NT2/D1 (cell line): Measurements from ENCODE around the gene KLK2.

Source experiments
- DNase-seq: peaks from one replicate; pipeline ENCODE4 v3.0.0-alpha.2; 2011; ENCODE audit warnings: low read depth, low spot score
- H3K27me3 ChIP-seq: 2 replicates; pipeline ENCODE4 v1.6.0; 2011; ENCODE audit warnings: mild to moderate bottlenecking; ENCODE audit not compliant: insufficient read length, insufficient read depth
- H3K36me3 ChIP-seq: 2 replicates; pipeline ENCODE4 v1.6.1; 2011; ENCODE audit warnings: mild to moderate bottlenecking, low read length, mixed read lengths; ENCODE audit not compliant: insufficient read depth, insufficient read length
- H3K4me1 ChIP-seq: 2 replicates; pipeline ENCODE4 v1.5.1; 2011; ENCODE audit not compliant: insufficient read depth, insufficient read length
- H3K4me3 ChIP-seq: 2 replicates; pipeline ENCODE4 v1.5.1; 2011; ENCODE audit warnings: low read depth; ENCODE audit not compliant: insufficient read length
- H3K9ac ChIP-seq: 2 replicates; pipeline ENCODE4 v1.6.0; 2011; ENCODE audit warnings: low read depth; ENCODE audit not compliant: insufficient read length
- H3K9me3 ChIP-seq: 2 replicates; pipeline ENCODE4 v1.5.1; 2011; ENCODE audit warnings: mild to moderate bottlenecking, low read length; ENCODE audit not compliant: insufficient read depth
- SUZ12 ChIP-seq: IDR thresholded peaks from 2 replicates; pipeline ENCODE4 v1.6.1; 2011; ENCODE audit not compliant: insufficient read length, insufficient read depth; ENCODE audit errors: extremely low read depth
- YY1 ChIP-seq: IDR thresholded peaks from 2 replicates; pipeline ENCODE4 v1.6.1; 2011; ENCODE audit not compliant: insufficient read length, insufficient read depth
- ZNF274 ChIP-seq: IDR thresholded peaks from 2 replicates; pipeline ENCODE4 v1.6.1; 2011; ENCODE audit warnings: mild to moderate bottlenecking, low read depth, low read length

Gene KLK2

GRCh38 chr19:50908336-50908735 lies 35.1 kb downstream of the KLK2 start:
- Histone ChIP-seq H3K27me3 (peaks cover 6% of the 10 kb centered on the region), H3K4me1 (peaks cover 6% of the 10 kb centered on the region), H3K9ac (no peak overlapping the region), H3K9me3 (no peaks in the 10 kb centered on the region), H3K4me3 (no peak overlapping the region), H3K36me3 (no peaks in the 10 kb centered on the region)
- TF ChIP-seq ZNF274 = no peak
- TF ChIP-seq SUZ12 = no peak
- no peak for TF ChIP-seq YY1
- no peak for DNase-seq

GRCh38 chr19:50909240-50910070 lies 36.2 kb downstream of the KLK2 start:
- peaks cover 10% of the 10 kb centered on the region for H3K27me3 ChIP-seq
- no peaks in the 10 kb centered on the region for H3K9me3 ChIP-seq
- peaks cover 6% of the 10 kb centered on the region for H3K4me1 ChIP-seq
- no peaks in the 10 kb centered on the region for H3K36me3 ChIP-seq
- no peak overlapping the region for H3K9ac ChIP-seq
- no peak overlapping the region for H3K4me3 ChIP-seq
- peak; percentile 85 for DNase-seq
- TF ChIP-seq ZNF274 (no peak), SUZ12 (no peak), YY1 (no peak)

- H3K4me3 ChIP-seq = no peak overlapping the region
- H3K9ac ChIP-seq = no peak overlapping the region
- DNase-seq = no peak
- H3K4me1 ChIP-seq = peaks cover 6% of the 10 kb centered on the region
- H3K9me3 ChIP-seq = no peaks in the 10 kb centered on the region
- H3K27me3 ChIP-seq = peaks cover 12% of the 10 kb centered on the region
- H3K36me3 ChIP-seq = no peaks in the 10 kb centered on the region
- TF ChIP-seq YY1 = no peak
- TF ChIP-seq SUZ12 = no peak
- TF ChIP-seq ZNF274 = no peak
These were observed 37.5 kb downstream of the KLK2 start for GRCh38 chr19:50910722-50911121.

GRCh38 chr19:50911206-50912101 lies 38.2 kb downstream of the KLK2 start, which contains the start of gene KLK4:
Gene KLK4 (minus strand): TSS chr19:50911395. CDS start chr19:50910738, 657 bp downstream.
- Histone ChIP-seq H3K36me3 (no peaks in the 10 kb centered on the region), H3K9ac (no peak within 1 kb of the TSS), H3K4me3 (no peak within 1 kb of the TSS), H3K9me3 (no peaks in the 10 kb centered on the region), H3K27me3 (peaks cover 12% of the 10 kb centered on the region), H3K4me1 (peaks cover 6% of the 10 kb centered on the region)
- TF ChIP-seq YY1 (no peak), SUZ12 (no peak), ZNF274 (no peak)
- DNase-seq = no peak

GRCh38 chr19:50912102-50912599 lies 38.9 kb downstream of the KLK2 start:
- no peak overlapping the region for H3K4me3 ChIP-seq
- DNase-seq = no peak
- TF ChIP-seq YY1 = no peak
- no peak for TF ChIP-seq ZNF274
- TF ChIP-seq SUZ12 = no peak
- peaks cover 12% of the 10 kb centered on the region for H3K27me3 ChIP-seq
- H3K9me3 ChIP-seq = no peaks in the 10 kb centered on the region
- no peak overlapping the region for H3K9ac ChIP-seq
- H3K36me3 ChIP-seq = no peaks in the 10 kb centered on the region
- peaks cover 6% of the 10 kb centered on the region for H3K4me1 ChIP-seq

GRCh38 chr19:50912727-50913716 lies 39.8 kb downstream of the KLK2 start:
- TF ChIP-seq ZNF274 (no peak), SUZ12 (no peak), YY1 (no peak)
- H3K27me3 ChIP-seq = peaks cover 12% of the 10 kb centered on the region

More at GRCh38 chr19:50912727-50913716, 39.8 kb downstream of the KLK2 start:
- H3K36me3 ChIP-seq = no peaks in the 10 kb centered on the region
- H3K4me3 ChIP-seq = no peak overlapping the region
- H3K9me3 ChIP-seq = no peaks in the 10 kb centered on the region
- peaks cover 6% of the 10 kb centered on the region for H3K4me1 ChIP-seq
- no peak for DNase-seq
- no peak overlapping the region for H3K9ac ChIP-seq
